NCI-H446 (cell line): ENCODE data around the gene TSPOAP1.

Experiments used
- DNase-seq, 2 experiments: peaks; one replicate each; lab custom pipeline; 2025; lab: John Stamatoyannopoulos, UW

TSPOAP1 gene, protein sequence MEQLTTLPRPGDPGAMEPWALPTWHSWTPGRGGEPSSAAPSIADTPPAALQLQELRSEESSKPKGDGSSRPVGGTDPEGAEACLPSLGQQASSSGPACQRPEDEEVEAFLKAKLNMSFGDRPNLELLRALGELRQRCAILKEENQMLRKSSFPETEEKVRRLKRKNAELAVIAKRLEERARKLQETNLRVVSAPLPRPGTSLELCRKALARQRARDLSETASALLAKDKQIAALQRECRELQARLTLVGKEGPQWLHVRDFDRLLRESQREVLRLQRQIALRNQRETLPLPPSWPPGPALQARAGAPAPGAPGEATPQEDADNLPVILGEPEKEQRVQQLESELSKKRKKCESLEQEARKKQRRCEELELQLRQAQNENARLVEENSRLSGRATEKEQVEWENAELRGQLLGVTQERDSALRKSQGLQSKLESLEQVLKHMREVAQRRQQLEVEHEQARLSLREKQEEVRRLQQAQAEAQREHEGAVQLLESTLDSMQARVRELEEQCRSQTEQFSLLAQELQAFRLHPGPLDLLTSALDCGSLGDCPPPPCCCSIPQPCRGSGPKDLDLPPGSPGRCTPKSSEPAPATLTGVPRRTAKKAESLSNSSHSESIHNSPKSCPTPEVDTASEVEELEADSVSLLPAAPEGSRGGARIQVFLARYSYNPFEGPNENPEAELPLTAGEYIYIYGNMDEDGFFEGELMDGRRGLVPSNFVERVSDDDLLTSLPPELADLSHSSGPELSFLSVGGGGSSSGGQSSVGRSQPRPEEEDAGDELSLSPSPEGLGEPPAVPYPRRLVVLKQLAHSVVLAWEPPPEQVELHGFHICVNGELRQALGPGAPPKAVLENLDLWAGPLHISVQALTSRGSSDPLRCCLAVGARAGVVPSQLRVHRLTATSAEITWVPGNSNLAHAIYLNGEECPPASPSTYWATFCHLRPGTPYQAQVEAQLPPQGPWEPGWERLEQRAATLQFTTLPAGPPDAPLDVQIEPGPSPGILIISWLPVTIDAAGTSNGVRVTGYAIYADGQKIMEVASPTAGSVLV (N-terminal part only)

DNA sequence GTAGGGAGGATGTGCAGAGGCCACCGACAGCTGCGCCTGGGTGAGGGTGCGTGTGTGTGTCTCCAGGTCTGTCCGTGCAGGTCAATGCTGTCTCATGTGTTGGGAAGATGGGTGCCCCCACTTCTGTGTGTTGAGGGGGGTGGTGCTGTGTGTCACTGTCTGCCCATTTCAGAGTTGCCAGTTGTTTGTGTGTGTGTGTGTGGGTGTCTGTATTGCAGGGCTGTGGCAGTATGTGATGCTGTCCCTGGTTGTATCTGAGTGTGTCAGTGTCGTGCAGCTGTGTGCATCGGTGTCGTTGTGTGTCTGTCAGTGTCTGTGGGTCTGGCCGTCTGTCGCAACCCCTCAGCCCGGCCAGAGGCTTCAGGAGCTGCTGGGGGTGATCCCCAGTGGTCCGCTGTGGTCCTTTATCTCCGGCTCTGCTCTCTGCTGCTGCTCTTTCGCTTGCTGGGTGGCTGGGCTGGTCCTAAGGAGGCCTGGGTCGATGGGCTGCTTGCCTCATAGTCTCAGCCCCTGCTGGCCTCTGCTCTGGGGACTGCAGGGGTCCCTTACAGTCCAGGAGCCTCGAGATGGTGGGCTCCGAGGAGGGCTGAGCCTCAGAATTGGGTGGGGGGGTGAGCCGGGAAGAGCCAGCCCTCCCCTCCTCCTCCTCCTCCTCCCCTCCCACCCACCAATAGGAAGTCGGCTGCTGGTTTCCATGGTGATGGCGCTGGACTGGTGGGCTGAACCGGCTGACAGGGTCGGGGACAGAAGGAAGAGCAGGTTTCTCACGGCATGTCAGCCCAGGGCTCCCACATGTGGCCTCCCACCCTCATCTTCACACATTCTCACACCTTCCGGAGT is at the start of gene TSPOAP1:
Gene TSPOAP1, minus strand, starts transcription at position 601 of the 840 bp plus-strand sequence. CDS start 875 bp downstream, outside the sequence.
- DNase-seq = no peak

DNA sequence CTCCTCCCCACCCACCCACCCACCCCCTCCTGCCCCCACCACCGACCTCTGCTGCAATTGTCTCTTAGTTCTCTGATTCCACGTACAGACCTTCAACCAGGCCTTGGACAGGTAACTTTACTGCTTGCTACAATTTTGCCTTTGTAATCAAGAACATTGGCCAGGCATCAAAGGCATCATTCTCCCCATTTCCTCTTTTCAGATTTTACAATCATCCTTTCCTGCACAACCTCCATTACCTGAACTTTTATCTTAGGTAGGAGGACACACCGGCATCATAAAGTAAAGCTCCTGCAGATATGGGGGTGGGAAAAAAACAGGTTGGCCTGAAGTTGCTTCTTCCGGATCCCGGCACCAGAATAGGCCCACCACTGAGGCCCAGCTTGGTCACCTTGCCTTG is 49.1 kb upstream of the TSPOAP1 start:
- DNase-seq = no peak

DNA sequence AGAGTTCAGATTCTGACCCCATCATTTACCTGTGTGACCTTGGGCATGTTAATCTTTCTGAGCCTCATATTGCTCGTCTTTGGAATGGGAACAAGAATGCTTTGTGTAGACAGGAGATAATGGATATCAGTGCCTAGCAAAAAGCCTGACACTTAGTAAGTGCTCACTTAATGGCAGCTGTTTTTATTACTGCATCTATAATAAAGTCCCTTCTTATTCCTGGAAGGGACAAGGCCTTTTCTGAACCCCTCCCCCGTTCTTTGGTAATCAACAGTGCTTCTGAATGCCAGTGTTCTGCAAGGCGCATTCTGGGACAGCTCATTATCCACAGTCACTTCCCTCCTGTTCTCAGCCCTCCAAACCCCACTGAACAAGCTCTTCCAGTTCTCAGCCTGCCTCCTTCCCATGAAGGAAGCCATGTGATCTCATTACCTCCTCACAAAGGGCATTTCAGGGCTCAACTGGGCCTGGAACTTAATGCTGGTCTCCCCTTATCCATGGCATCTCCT is 48.6 kb upstream of the TSPOAP1 start:
- DNase-seq = no peak

DNA sequence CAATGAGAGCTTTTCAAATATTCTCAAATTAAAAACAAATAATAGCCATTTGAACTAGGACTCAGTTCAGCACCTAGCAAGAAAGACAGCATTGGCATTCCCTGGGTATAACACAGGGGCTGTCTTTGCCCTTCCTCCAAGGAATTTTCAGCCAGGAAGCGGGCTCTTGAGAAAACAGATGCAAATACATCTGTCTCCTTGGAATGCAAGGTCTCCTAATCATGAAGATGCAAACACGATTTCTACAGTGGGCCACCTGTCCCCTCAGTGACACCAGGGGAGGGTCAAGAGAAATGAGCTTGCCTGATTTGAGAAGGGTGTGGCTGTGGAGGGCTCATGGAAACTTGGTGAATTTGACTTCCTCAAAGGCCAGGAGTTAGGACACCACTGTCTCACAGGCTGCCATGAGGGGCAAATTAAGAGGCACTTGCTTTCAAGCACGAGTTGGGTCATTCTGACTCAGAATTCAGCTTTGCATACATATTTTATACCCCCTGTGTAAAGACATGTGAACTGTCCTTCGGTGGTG is 47.9 kb upstream of the TSPOAP1 start:
- DNase-seq = no peak

DNA sequence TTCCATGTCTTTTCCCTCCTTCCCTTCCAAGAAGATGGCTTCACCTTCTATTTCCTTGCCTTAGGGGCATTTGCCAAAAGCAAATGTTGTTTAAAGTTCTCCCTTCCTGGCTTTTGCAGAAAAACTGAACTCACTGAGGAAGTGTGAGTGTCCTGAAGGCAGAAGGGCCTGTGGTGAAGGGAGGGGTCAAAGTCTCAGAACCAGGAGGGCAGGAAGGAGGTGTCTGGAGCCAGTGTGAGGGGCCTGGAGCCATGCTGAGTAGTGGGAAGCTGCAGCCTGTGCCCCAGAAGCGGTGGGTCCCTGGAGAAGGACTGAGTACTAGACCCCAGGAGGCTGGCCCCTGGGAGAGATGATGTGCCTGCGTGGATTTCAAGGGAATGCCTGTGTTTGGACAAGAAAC is 47.2 kb upstream of the TSPOAP1 start:
- DNase-seq = no peak

DNA sequence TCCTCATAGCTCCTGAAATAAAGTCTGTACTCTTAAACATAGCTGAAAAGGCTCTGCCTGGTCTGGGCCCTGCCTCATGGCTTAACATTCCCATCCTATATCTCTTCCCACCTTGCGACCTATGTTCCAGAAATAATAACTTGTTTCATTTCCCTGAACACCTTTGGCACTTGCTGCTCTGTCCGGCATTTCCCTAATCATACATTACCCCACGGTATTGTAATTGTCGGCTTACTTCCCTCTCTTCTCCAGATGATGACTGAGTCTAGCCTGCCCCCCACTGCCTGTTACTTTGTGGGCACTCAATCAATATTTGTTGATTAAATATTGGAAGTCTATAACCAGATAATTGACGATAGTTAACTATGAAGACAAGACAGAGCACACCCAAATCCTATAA is 46.7 kb upstream of the TSPOAP1 start:
- DNase-seq = no peak

DNA sequence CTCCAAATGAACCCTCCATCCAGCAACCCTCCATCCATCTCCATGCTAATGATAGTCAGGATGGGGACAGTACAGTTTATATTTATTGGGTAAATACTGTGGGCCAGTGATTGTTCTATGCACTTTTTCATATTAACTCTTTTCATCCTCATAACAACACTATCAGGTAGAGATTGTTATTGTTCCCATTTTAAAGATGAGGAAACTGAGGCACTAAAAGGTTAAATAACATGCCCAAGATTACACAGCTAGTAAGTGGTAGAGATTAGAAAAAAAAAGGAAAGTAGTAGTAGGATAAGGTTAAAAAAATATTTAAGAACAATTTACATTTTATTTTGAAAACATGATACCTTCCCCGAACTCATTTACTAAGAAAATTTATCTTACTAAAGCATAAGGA is 45.3 kb upstream of the TSPOAP1 start:
- no peak for DNase-seq

DNA sequence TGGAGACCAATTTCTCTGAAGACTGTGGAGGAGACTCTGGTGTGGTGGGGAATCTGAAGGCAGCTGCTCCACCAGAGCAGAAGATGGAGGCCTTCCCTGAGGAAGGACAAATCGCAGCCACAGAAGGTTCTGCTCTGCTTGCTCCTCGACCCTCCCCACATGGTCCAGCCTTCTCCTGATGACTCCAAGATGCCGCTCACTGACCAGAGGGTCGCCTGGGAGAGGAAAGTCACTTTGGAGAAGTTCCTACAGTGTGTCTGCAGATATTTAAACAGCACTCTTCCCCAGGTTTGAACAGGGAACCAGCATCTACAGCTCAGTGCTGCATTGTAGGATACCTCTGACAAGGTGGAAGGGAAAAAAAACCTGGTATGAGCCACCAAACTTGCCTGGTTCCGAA is 44.4 kb upstream of the TSPOAP1 start:
- no peak for DNase-seq

DNA sequence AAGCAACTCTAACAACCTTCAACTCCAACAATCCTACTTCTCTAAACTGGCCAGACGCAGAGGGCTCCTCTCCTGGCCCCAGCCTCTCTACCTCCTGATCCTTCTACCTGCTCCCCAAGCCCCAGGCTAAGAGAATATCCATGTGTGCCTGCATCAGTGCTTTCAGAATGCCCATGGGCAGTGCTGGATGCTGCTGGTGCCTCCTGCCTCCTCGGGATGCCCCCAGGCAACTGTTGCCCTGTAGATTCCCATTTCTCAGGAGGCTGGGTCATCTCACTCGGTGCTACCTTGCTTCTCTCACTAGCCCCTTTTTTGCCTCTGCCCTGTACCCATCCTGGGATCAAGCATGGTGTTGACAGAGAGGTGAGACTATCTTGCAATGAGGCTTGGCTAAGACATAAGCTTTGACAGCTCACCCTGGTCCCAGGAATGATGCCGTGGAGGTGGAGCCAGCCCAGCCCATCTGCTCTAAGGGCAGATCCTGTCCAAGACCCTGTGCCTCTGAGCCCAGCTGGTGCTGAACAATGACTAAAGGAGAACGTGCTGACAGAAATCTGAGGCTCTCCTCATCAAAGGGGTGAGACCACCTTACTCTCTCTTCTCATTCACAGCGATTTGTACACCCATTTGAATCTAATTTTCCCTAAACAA is 42.8 kb upstream of the TSPOAP1 start:
- DNase-seq = no peak

DNA sequence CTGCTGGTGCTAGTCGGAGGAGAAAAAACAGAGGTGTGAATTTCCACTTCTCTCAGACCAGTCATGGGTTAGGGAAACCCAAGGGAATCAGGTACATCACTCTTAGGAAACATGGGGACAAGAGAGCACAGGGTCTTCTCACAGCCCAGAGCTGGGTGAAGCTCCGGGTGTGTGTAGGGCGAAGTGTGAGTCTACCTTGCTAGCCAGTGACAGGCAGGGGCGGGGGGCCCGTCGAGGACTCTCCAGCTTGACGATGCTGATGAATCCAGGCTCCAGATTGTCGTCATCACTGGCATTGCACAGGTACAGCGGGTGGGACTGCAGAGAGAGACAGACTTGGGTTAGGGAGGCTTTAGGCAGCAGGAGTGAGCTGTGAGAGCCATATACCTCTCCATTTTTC is 42.1 kb upstream of the TSPOAP1 start:
- no peak for DNase-seq

DNA sequence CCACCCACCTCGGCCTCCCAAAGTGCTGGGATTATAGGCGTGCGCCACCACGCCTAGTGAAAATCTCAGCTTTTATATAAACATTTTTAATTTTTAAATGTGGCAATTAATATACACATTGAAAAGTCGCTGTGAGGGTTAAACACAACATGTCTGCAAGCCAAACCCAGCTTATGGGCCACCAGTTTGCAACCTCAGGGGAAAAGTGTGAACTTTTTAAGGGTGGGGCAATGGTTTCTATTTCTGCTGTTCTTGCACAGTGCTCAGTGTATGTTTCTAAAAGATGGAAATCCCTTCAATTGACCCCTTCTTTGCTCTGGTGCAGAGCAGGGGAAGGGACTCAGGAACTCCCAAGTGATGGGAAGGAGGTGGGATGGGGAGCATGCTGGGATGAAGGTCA is 41.7 kb upstream of the TSPOAP1 start:
- DNase-seq = no peak

DNA sequence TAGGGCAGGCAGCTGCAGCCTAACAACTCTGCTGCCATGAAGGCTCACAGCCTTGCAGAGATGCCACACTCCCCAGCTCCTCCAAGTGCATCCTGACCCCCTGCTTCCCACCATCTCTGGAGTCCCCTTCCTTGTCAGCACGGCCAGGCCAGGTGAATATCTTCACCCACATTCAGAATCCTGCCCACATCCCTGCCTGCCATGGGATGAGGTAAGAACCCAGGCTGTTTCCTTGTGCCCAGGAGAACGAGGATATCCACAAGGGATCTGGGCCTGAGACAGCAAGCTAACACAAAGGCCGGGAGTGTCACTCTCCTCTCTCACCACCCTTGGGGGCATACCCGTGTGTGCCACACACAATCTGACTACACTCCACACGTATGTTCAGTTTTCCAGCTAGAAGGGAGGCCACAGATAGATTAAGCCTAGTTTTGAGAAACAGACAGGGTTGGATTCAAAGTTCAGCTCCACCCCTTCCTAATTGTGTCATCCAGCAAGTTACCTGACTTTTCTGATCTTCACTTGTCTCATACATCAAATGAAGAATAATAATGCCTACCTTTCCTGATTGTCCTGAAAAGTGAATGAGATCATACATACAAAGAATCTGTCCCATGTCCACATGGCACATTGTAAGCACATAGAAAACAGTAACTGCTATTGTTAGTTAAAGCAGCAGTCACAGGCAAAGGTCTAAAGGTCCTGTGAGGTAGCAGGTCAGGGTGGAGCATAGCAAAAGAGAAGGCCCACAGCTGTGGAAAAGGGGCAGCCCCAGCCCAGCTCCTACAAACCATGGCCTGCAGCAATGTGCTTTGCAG is 40.8 kb upstream of the TSPOAP1 start:
- no peak for DNase-seq

DNA sequence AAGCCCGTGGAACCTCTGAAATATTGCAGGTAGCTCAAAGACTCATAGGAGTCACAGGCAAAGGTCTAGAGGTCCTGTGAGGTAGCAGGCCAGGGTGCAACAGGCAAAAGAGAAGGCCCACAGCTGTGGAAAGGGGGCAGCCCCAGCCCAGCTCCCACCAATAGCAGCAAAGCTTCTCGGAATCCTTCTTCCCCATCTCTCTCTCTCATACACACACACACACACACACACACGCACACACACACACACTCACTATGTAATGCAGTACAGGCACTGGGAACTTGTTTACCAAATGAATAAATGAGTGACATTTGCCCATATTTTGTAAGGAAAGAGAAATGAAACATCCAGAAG is 40.2 kb upstream of the TSPOAP1 start:
- DNase-seq = no peak

DNA sequence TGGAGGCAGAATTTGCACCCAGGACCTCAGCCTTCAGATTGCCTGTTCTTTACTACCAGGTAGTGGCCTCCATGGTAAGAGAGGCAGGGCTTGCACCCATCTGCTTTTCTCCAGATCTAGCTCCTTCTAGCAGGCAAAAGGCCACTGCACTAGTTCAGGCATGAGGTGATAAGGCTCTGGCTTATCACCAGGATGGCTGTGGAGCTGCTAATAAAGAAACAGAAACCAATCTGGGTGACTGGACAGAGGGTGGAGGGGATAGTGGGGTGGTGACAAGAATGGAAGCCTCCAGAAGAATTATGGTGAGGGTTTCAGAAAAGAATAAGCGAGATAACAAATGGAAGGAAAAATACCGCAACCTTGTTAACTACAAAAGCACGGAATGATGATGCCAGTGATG is 38.9 kb upstream of the TSPOAP1 start:
- no peak for DNase-seq

DNA sequence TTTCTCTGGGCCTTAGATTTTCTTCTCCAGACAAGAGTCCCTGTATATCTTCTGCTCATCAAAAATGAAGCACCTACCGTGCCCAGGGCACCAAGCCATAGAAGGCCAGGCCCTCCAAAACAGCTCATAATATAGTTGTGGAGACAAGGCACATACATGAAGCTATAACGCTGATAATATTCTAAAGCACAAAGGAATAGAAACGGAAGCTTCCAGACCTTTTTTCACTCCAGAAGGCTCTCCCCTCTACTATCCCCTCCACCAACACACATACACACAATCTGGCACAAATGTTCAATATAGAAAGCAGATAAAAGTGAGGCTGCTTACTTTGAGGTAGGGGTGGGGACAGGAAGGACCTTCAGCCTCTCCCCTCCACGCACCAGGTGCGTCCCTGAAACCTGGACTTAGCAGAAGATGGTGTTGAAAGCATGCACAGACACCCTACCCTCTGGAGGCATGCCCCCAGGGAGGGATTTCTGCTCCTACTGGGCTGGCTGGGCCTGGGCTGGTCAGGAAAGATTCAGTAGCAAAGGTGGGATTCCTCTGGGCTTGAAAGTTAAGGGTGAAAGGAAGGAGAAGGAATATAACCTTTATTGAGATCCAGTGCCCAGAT is 37.5 kb upstream of the TSPOAP1 start:
- no peak for DNase-seq

DNA sequence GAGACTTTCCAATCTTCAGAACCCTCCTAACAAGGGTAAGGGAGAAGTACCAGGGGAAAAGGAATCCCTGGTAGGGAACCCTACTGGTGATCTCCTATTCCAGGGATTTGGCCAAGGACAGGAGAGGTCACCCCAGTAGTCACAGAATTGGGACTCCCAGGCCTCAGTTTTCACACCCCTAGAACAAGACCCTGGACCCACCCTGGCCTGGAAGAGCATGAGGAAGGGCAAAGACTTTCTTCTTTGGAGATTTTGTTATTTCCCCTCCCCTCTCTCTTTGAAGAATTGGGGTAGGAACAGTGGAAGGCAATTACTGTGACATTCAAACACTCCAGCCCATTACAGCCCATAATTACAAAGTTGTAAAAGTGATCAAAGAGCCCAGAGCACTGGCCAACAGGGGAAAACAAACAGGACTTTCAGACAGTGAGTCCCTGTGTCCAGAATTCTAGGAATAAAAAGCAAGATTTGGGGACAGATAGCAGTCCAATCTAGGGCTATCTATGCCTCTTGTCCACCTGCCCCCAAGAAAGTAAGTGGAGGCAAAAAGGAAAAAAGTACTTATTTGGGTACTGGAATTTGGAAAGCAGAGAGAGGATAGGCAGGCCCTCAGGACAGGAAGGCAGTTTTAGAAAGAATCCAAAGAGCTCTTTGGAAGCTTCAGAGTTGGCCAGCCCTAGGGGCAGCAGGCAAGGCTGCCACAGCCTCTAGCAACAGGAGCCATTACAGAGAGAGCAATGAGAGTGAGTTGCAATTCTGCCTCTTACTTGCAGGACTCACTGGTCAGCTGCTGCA is 36.8 kb upstream of the TSPOAP1 start:
- DNase-seq = no peak

DNA sequence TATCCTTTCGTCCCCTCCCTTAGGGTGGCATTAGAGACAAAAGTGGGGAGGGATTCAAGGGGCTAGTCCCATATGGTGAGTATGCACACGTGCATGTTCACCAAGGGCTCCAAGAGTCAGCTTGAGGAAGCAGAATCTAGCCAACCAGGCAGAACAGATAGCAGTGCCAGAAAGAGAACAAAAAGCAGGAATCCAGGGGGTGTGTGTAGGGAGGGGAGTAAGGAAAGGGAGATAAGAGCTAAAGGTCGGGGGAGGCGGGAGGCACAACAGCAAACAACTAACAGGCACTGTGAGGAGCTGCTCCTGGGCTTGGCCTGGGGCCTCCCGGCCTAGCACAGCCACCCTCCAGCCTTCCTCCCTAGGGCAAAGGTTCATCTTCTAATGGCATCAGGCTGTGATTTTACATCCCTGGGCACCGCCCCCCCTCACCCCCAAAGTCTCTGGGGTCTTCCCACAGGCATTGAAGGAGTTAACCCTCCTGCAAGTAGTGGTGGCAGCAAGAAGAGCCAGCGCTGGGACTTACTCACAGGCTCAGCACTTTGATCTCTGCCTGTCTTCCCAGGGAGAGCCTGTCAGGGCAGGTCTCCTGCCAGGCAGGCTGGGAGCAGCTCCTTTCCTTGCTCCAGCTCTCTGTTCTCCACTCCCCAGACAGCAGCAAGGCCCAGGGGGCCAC is 35.8 kb upstream of the TSPOAP1 start:
- DNase-seq = no peak

DNA sequence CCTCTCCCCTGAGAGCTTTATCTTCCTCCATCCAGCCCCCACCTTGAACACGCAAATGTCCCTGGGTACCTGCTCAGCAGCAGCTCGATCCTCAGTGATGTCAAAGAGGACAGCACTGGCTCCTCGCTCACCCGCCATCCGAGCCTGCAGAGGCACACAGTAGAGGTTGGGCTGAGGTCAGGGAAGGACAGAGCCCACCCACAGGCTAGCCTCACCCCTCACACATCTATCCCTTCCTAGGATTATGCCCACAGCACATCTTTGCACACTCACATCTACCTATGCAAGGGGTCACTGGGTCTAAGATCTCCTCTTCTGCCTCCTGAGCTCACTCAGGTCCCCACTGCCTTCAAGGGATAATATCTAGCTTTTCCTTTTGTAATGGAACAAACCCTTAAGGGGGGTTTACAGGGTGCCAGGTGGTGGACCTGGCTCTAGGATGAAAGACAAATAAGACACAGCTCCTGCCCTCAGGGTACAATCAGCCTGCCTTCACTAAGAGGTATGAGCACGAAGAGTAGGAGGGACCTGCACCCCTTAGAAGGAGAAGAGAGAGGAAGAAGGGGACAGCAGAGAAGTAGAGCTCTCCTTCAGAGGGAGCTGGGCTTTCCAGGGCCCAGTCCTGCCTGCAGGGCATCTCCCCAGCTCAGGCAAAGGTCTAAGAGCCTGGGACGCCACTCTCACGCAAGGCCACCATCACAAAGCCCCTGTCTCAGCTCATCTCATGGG is 35.0 kb upstream of the TSPOAP1 start:
- no peak for DNase-seq
